ENCODE results near the gene MALRD1.

MALRD1 gene

GRCh38 chr10:19111501-19112267, 63.1 kb downstream of the MALRD1 start:
- DNase-seq (ENCODE audit: low spot score) = no peak

DNA sequence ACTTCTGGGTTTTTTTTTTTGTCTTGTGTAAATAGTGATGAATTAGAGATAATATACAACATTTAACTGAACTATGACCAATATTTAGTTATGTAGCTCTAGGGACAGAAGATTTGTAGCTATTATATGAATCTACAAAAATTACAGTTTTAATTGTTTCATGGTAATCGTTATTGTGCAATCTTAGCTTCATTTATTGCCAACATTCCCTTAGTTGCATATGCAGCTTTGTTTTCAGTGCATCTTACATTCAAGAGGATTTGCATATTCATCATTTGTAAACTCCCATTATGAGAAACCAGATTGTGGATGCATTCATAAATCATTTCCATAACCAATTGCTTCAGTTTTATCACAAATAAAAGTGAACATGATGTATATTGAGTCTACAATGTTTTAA, 68.8 kb downstream of the MALRD1 start:
- DNase-seq (ENCODE audit: low spot score) = no peak

DNA sequence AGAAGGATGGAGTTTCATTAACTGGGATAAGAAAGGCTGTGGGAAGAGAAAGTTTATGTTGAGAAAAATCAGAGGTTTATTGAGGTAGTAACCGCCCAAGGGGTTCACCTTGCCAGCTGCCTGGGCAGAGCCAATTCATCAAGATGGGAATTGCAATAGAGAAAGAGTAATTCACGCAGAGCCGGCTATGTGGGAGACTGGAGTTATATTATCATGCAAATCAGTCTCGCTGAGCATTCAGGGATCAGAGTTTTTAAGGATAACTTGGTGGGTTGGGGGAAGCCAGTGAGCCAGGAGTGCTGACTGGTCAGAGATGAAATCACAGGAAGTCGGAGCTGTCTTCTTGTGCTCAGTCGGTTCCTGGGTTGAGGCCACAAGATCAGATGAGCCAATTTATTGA, 70.6 kb downstream of the MALRD1 start:
- no peak for DNase-seq (ENCODE audit: low spot score)

GRCh38 chr10:19120381-19120908, 71.8 kb downstream of the MALRD1 start:
- no peak for DNase-seq (ENCODE audit: low spot score)

DNA sequence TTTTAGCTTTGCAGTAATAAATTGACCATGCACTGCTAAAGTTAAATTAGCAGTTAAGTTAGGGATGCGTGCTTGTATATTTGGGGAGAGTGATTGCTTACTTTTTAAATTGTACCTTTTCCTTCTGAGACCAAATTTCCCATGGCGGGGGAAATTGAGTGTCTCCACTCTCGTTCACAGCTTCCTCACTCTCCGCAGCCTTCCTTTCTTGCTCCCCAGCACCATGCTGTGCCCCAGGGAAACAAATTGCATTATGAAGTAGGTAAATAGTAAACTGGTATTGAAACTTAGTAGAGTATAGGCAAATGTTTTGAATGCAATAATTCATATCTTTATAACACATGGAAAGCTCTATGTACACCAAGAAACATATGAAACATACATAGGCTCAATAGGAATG, 85.4 kb downstream of the MALRD1 start:
- no peak for DNase-seq (ENCODE audit: low spot score)

- no peak for DNase-seq (ENCODE audit: low spot score)
Measured at GRCh38 chr10:19142967-19143366, 94.4 kb downstream of the MALRD1 start.

- DNase-seq (ENCODE audit: low spot score) = no peak
Measured at GRCh38 chr10:19144206-19144605, 95.6 kb downstream of the MALRD1 start.

GRCh38 chr10:19154375-19154774, 105.8 kb downstream of the MALRD1 start:
- no peak for DNase-seq (ENCODE audit: low spot score)

GRCh38 chr10:19158358-19158757, 109.8 kb downstream of the MALRD1 start:
- DNase-seq (ENCODE audit: low spot score) = no peak

DNA sequence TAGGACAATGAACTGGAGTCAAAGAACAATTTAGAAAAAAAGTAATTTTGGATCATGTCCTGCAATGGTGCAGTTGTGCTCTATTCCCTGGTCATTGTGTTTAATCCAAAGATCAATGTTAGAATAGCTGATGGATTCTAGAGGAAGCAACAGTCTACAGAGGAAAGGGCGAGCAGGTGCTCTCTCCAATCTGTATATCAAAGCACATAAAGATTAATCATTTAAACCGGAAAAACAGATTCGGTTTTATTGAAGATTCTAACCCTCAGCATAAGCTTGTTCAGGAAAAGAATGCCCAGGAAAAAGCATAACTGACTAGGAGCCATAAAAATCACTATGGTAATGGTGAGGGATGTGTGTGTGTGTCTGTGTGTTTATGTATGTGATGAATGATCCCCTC, 110.3 kb downstream of the MALRD1 start:
- no peak for DNase-seq (ENCODE audit: low spot score)

GRCh38 chr10:19164461-19164860, 115.9 kb downstream of the MALRD1 start:
- DNase-seq (ENCODE audit: low spot score) = no peak

- no peak for DNase-seq (ENCODE audit: low spot score)
Measured at GRCh38 chr10:19168584-19168983, 120.0 kb downstream of the MALRD1 start.

GRCh38 chr10:19169041-19169440, 120.4 kb downstream of the MALRD1 start:
- no peak for DNase-seq (ENCODE audit: low spot score)

- no peak for DNase-seq (ENCODE audit: low spot score)
Measured at GRCh38 chr10:19169684-19170083, 121.1 kb downstream of the MALRD1 start.

DNA sequence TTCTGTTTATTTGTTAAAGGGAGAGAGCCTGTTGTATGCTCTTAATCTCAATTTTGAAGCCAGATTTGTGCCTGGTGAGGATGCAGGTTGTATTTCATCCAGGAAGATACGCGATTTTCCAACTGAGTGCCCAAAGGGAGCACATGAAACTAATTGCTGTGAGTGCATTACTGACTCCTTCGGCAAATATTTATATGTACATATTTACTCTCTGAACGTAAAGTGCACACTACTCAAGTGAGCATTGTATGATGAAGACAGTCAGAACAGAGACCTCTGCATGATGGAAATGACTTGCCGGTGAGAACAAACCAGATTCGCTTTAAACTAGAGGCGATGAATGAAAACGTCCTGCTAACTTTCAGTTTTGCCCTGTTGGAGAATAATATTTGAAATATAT, 130.1 kb downstream of the MALRD1 start:
- DNase-seq (ENCODE audit: low spot score) = no peak

GRCh38 chr10:19184891-19185290, 136.3 kb downstream of the MALRD1 start:
- no peak for DNase-seq (ENCODE audit: low spot score)

DNA sequence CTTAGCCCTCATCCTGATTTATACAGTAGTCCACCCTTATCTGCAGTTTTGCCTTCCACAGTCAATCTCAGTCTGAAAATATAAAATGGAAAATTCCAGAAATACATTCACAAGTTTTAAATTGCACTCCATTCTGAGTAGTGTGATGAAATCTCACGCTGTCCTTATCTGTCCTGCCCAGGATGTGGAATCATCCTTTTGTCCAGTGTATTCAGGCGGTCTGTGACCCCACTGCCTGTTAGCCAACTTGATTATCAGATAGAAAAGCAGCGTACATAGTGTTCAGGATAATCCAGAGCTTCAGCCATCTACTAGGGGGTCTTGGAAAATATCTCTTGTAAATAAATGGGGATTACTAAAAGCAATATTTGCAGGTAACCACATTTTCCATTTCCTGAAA, 146.3 kb downstream of the MALRD1 start:
- no peak for DNase-seq (ENCODE audit: low spot score)

DNA sequence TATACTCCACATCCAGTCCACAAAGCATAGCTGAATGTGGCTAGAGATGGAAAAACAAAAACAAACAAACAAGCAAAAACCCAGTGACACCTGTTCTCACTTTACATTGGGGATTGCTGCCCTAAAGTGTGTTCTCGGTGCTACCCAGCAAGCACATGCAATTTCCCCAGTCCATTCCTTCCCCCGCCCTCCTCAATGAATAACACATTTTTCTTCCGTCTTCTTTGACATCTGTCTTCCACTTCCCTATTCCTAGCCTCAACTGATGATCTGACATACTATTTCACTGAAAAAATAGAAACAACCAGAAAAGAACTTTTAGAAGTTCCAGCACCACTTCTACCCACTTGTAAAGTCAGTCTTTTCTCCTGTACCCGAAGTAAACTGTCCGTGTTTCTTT, 147.1 kb downstream of the MALRD1 start:
- DNase-seq (ENCODE audit: low spot score) = no peak

GRCh38 chr10:19200211-19200610, 151.6 kb downstream of the MALRD1 start:
- no peak for DNase-seq (ENCODE audit: low spot score)

DNA sequence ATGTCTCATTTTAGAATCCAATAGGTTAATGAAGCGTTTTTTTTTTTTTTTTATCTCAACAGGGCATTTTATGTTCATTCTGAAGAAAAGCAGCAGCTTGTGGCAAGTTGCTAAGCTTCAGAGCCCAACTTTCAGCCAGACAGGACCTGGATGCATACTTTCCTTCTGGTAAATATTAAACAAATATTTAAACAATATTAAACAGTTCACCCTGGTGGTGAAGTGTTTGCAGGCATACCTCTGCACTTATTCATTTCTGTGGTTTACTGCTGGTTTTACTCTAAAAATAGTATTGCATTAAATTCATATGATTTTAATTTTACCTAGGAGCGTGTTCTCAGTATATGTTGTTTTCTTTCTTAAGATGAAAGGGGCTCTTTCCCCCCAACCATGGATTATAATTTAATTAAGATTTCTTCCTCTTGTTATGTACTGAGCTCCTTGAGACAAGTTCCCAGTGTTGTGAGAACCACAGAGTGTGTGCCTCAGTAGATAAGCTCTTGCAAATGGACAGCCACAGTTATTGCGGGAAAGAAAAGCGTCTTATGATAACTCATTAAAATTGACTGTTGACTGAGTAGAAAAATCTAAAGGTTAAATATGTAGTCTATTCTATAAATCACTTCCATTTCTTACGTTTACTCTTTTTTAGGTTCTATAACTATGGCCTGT, 155.8 kb downstream of the MALRD1 start:
- DNase-seq (ENCODE audit: low spot score) = no peak

DNA sequence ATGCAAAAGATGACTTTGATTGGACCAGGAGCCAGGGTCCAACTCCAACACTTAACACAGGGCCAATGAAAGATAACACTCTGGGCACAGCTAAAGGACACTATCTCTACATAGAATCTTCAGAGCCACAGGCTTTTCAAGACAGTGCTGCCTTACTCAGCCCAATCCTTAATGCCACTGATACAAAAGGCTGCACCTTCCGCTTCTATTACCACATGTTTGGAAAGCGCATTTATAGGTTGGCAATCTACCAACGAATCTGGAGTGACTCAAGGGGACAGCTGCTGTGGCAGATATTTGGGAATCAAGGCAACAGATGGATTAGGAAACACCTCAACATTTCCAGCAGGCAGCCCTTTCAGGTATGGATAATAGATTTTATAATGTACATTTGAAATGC, 160.7 kb downstream of the MALRD1 start:
- no peak for DNase-seq (ENCODE audit: low spot score)

DNA sequence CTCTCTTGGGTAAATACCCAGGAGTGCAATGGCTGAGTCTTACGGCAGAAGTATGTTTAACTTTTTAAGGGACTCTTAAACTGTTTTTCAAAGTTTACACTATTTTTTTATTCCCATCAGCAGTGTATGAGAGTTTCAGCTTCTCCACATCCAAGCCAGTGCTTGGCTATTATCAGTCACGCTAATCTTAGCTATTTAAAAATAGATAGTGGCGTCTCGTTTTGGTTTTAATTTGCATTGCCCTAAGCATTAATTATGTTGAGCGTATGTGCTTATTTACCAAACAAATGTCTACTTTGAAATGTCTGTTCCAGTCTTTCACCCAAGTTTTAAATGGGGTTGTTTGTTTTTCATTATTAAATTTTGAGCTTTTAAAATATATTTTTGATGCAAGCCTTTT, 164.0 kb downstream of the MALRD1 start:
- DNase-seq (ENCODE audit: low spot score) = no peak

- no peak for DNase-seq (ENCODE audit: low spot score)
Measured at GRCh38 chr10:19221216-19221615, 172.6 kb downstream of the MALRD1 start.

DNA sequence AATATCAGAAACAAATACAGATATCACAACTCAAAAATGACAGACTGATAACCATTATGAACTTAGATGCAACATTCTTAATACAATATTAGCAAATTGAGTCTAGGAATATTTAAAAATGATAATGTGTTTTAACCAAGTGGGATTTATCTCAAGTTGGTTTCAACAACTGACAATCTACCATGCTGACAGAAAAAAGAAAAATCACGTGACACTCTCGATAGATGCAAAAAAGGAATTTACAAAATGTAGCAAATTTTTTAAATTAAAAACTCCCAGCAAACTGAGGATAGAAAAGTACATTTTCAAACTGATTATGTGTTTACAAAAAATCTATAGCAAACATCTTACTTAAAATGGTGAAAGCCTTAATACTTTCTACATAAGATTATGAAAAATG, 177.4 kb downstream of the MALRD1 start:
- DNase-seq (ENCODE audit: low spot score) = no peak
